ENCODE data around the gene GTF2A1L.
A peak's percentile ranks its signal among the peaks of the same experiment; 100 is the strongest.

Gene GTF2A1L

GRCh38 chr2:48713647-48714046 lies 96.0 kb downstream of the GTF2A1L start:
- no peaks in the 10 kb centered on the region for H3K9me3 ChIP-seq (ENCODE audit: control insufficient read depth in 5 of 5, low read length in 5 of 5)
- no peaks in the 10 kb centered on the region for H3K27me3 ChIP-seq (ENCODE audit: control insufficient read depth in 5 of 5, insufficient read depth in 4 of 5, low read length in 5 of 5)
- no peak overlapping the region for H3K9ac ChIP-seq (ENCODE audit: low read length in 5 of 5)
- peaks cover 0 to 5% (median 0%) of the 10 kb centered on the region in 5 donors for H3K36me3 ChIP-seq (ENCODE audit: control insufficient read depth in 5 of 5, insufficient read depth in 5 of 5, low read length in 5 of 5)
- no peak overlapping the region for H3K4me3 ChIP-seq (ENCODE audit: low read depth in 1 of 5, low read length in 5 of 5)
- H3K27ac ChIP-seq (ENCODE audit: low read depth, low read length): no peak overlapping the region
- peaks cover 0 to 19% (median 4%) of the 10 kb centered on the region in 5 donors for H3K4me1 ChIP-seq (ENCODE audit: control insufficient read depth in 5 of 5, insufficient read depth in 5 of 5, low read length in 5 of 5)

DNA sequence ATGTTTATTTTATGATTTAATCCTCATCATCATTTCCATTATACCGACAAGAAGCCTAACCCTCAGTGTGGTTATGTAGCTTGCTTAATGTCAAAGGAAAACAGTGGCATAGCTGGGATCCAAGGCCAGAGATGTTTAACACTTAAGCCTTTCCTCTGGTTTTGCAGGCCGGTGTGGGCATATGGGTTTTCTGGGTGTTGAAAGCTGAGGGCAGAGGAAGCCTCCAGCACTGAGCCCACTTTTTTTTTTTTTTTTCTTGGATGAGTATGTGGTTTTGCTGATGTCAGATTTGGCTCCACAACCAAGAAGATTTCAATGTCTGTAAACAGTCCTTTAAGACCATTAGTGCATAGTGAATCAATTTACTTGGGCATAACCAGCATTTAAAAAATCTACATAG lies 96.6 kb downstream of the GTF2A1L start:
- Histone ChIP-seq H3K4me1 (ENCODE audit: control insufficient read depth in 5 of 5, insufficient read depth in 5 of 5, low read length in 5 of 5) (peaks cover 0 to 19% (median 4%) of the 10 kb centered on the region in 5 donors), H3K36me3 (ENCODE audit: control insufficient read depth in 5 of 5, insufficient read depth in 5 of 5, low read length in 5 of 5) (peaks cover 0 to 5% (median 0%) of the 10 kb centered on the region in 5 donors), H3K9ac (ENCODE audit: low read length in 5 of 5) (no peak overlapping the region), H3K27ac (ENCODE audit: low read depth, low read length) (no peak overlapping the region), H3K9me3 (ENCODE audit: control insufficient read depth in 5 of 5, low read length in 5 of 5) (no peaks in the 10 kb centered on the region), H3K4me3 (ENCODE audit: low read depth in 1 of 5, low read length in 5 of 5) (no peak overlapping the region), H3K27me3 (ENCODE audit: control insufficient read depth in 5 of 5, insufficient read depth in 4 of 5, low read length in 5 of 5) (no peaks in the 10 kb centered on the region)

DNA sequence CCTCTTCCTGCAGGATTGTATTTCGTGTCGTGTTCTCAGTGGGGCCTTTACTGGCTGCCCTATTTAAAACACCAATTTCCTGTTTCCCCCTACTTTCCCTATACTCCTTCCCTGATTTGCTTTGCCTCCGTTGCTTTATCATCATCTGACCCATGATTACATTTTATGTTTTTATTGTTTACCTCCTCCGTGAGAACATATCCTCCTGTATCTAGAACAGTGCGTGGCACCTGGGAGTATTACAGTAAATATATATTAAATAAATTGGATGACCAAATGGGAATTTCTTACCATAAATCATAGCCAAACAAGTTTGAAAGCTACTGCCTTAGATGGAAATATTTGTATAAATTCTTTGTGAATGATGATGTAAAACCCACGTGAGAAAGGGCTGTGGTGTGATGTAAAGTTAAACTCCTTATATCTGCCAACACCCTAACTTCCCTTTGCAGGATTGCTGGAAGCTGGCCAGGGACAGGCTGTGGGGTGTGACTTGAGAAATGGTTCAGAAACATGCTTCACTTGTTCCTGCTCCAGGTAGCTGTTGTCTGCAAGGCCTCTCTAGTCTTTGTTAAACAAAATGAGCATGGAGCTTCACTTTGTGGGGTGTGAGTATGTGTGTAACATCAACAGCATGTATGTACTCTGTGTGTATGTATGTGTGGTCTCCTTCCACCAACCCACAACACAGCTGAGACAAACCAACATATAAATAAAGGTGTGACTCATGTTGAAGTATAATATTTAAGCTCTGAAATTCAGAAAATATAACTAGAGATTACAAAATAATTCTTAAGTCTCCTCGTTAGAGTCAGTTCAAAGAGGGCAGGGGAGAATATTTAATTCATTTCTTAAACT lies 97.6 kb downstream of the GTF2A1L start:
- Histone ChIP-seq H3K27ac (ENCODE audit: low read depth, low read length) (no peak overlapping the region), H3K36me3 (ENCODE audit: control insufficient read depth in 5 of 5, insufficient read depth in 5 of 5, low read length in 5 of 5) (peaks cover 0 to 5% (median 0%) of the 10 kb centered on the region in 5 donors), H3K4me3 (ENCODE audit: low read depth in 1 of 5, low read length in 5 of 5) (no peak overlapping the region), H3K4me1 (ENCODE audit: control insufficient read depth in 5 of 5, insufficient read depth in 5 of 5, low read length in 5 of 5) (peaks cover 0 to 19% (median 4%) of the 10 kb centered on the region in 5 donors), H3K9me3 (ENCODE audit: control insufficient read depth in 5 of 5, low read length in 5 of 5) (no peaks in the 10 kb centered on the region), H3K9ac (ENCODE audit: low read length in 5 of 5) (no peak overlapping the region), H3K27me3 (ENCODE audit: control insufficient read depth in 5 of 5, insufficient read depth in 4 of 5, low read length in 5 of 5) (no peaks in the 10 kb centered on the region)

GRCh38 chr2:48715956-48716355 lies 98.3 kb downstream of the GTF2A1L start:
- Histone ChIP-seq H3K9me3 (ENCODE audit: control insufficient read depth in 5 of 5, low read length in 5 of 5) (no peaks in the 10 kb centered on the region), H3K9ac (ENCODE audit: low read length in 5 of 5) (no peak overlapping the region), H3K27me3 (ENCODE audit: control insufficient read depth in 5 of 5, insufficient read depth in 4 of 5, low read length in 5 of 5) (no peaks in the 10 kb centered on the region), H3K27ac (ENCODE audit: low read depth, low read length) (no peak overlapping the region), H3K36me3 (ENCODE audit: control insufficient read depth in 5 of 5, insufficient read depth in 5 of 5, low read length in 5 of 5) (peaks cover 0 to 7% (median 0%) of the 10 kb centered on the region in 5 donors), H3K4me3 (ENCODE audit: low read depth in 1 of 5, low read length in 5 of 5) (no peak overlapping the region), H3K4me1 (ENCODE audit: control insufficient read depth in 5 of 5, insufficient read depth in 5 of 5, low read length in 5 of 5) (peaks cover 0 to 19% (median 4%) of the 10 kb centered on the region in 5 donors)

- H3K9me3 ChIP-seq (ENCODE audit: control insufficient read depth in 5 of 5, low read length in 5 of 5): no peaks in the 10 kb centered on the region
- no peak overlapping the region for H3K4me3 ChIP-seq (ENCODE audit: low read depth in 1 of 5, low read length in 5 of 5)
- no peaks in the 10 kb centered on the region for H3K27me3 ChIP-seq (ENCODE audit: control insufficient read depth in 5 of 5, insufficient read depth in 4 of 5, low read length in 5 of 5)
Observed at GRCh38 chr2:48717846-48718245, 100.2 kb downstream of the GTF2A1L start.

DNA sequence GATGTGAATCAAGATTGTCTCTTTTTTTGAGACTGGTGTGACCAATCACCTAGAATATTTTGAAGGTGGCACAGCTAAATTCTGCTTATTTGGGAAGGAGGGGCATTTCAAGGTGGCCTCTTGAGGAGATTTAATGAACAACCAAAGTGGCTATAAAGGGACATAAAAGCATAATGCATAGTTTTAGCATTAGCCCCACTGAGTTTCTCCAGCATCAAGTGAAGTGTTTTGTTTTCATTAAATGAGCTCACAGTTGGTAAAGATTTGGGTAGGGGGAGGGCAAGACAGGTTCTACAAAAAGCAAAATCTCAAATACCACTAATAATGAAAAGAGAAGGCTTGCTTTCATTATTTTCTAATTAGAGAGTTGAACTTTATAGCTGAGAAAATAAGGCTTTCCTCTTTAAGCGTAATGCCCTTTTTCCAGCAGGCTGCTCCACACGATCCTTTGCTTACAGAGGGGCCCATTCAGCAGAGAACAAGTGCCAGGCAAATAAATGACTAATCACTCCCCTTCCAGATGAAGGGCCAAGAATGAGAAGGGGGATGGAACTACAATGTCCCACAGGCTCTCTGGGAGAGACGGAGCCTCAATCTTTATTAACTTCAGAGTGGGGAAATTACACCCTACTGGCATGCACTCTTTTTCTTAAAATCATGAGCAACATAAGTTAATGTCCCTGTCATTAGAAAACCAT lies 102.0 kb downstream of the GTF2A1L start:
- Histone ChIP-seq H3K9ac (ENCODE audit: low read length in 5 of 5) (no peak overlapping the region), H3K4me3 (ENCODE audit: low read depth in 1 of 5, low read length in 5 of 5) (no peak overlapping the region), H3K9me3 (ENCODE audit: control insufficient read depth in 5 of 5, low read length in 5 of 5) (no peaks in the 10 kb centered on the region), H3K27ac (ENCODE audit: low read depth, low read length) (no peak overlapping the region), H3K27me3 (ENCODE audit: control insufficient read depth in 5 of 5, insufficient read depth in 4 of 5, low read length in 5 of 5) (no peaks in the 10 kb centered on the region), H3K36me3 (ENCODE audit: control insufficient read depth in 5 of 5, insufficient read depth in 5 of 5, low read length in 5 of 5) (peaks cover 0 to 3% (median 0%) of the 10 kb centered on the region in 5 donors), H3K4me1 (ENCODE audit: control insufficient read depth in 5 of 5, insufficient read depth in 5 of 5, low read length in 5 of 5) (peaks cover 0 to 24% (median 14%) of the 10 kb centered on the region in 5 donors)

More at GRCh38 chr2:48717846-48718245, 100.2 kb downstream of the GTF2A1L start:
- H3K4me1 ChIP-seq (ENCODE audit: control insufficient read depth in 5 of 5, insufficient read depth in 5 of 5, low read length in 5 of 5): peaks cover 0 to 26% (median 11%) of the 10 kb centered on the region in 5 donors
- peaks cover 0 to 3% (median 0%) of the 10 kb centered on the region in 5 donors for H3K36me3 ChIP-seq (ENCODE audit: control insufficient read depth in 5 of 5, insufficient read depth in 5 of 5, low read length in 5 of 5)
- H3K27ac ChIP-seq (ENCODE audit: low read depth, low read length): no peak overlapping the region
- H3K9ac ChIP-seq (ENCODE audit: low read length in 5 of 5): no peak overlapping the region

DNA sequence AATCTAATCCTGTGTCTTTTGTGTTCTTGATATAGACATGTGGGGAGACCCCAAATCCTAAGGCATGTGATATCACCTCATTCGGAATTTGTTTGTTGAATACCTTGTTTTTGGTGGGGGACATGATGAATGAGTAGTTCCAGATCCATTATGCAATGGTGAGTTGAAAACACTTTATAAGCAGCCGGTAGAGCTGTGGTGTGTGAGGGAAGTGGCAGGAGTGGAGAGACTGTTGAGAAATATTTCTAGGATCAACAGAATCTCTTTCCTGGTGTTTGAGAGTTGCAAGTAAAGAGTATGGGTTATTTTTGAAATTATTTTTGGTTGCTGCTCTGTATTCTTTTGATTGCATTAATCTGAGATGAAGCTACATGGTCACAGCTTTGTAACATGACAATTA lies 103.5 kb downstream of the GTF2A1L start:
- H3K4me1 ChIP-seq (ENCODE audit: control insufficient read depth in 5 of 5, insufficient read depth in 5 of 5, low read length in 5 of 5): peaks cover 0 to 18% (median 11%) of the 10 kb centered on the region in 5 donors
- peaks cover 0 to 3% (median 0%) of the 10 kb centered on the region in 5 donors for H3K36me3 ChIP-seq (ENCODE audit: control insufficient read depth in 5 of 5, insufficient read depth in 5 of 5, low read length in 5 of 5)
- no peaks in the 10 kb centered on the region for H3K9me3 ChIP-seq (ENCODE audit: control insufficient read depth in 5 of 5, low read length in 5 of 5)
- H3K4me3 ChIP-seq (ENCODE audit: low read depth in 1 of 5, low read length in 5 of 5): no peak overlapping the region
- H3K9ac ChIP-seq (ENCODE audit: low read length in 5 of 5): no peak overlapping the region
- no peak overlapping the region for H3K27ac ChIP-seq (ENCODE audit: low read depth, low read length)
- H3K27me3 ChIP-seq (ENCODE audit: control insufficient read depth in 5 of 5, insufficient read depth in 4 of 5, low read length in 5 of 5): no peaks in the 10 kb centered on the region

DNA sequence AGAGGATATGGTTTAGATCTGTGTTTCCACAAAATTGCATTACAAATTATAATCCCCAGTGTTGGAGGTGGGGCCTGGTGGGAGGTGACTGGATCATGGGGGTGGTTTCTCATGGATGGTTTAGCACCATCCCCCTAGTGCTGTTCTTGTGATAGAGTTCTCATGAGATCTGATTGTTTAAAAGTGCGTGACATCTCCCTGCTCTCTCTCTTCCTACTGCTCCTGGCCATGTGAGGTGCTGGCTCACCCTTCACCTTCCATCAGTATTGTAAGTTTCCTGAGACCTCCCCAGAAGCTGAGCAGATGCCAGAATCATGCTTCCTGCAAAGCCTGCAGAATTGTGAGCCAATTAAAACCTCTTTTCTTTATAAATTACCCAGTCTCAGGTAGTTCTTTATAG lies 104.7 kb downstream of the GTF2A1L start:
- H3K4me1 ChIP-seq (ENCODE audit: control insufficient read depth in 5 of 5, insufficient read depth in 5 of 5, low read length in 5 of 5): peaks cover 0 to 14% (median 11%) of the 10 kb centered on the region in 5 donors
- no peak overlapping the region for H3K4me3 ChIP-seq (ENCODE audit: low read depth in 1 of 5, low read length in 5 of 5)
- H3K9me3 ChIP-seq (ENCODE audit: control insufficient read depth in 5 of 5, low read length in 5 of 5): no peaks in the 10 kb centered on the region
- no peaks in the 10 kb centered on the region for H3K27me3 ChIP-seq (ENCODE audit: control insufficient read depth in 5 of 5, insufficient read depth in 4 of 5, low read length in 5 of 5)
- H3K9ac ChIP-seq (ENCODE audit: low read length in 5 of 5): no peak overlapping the region
- peaks cover 0 to 13% (median 5%) of the 10 kb centered on the region in 5 donors for H3K36me3 ChIP-seq (ENCODE audit: control insufficient read depth in 5 of 5, insufficient read depth in 5 of 5, low read length in 5 of 5)
- peak overlapping the region; percentile 79 for H3K27ac ChIP-seq (ENCODE audit: low read depth, low read length)

GRCh38 chr2:48723129-48723528 lies 105.5 kb downstream of the GTF2A1L start:
- Histone ChIP-seq H3K27me3 (ENCODE audit: control insufficient read depth in 5 of 5, insufficient read depth in 4 of 5, low read length in 5 of 5) (no peaks in the 10 kb centered on the region), H3K36me3 (ENCODE audit: control insufficient read depth in 5 of 5, insufficient read depth in 5 of 5, low read length in 5 of 5) (peaks cover 0 to 17% (median 5%) of the 10 kb centered on the region in 5 donors), H3K9ac (ENCODE audit: low read length in 5 of 5) (no peak overlapping the region), H3K9me3 (ENCODE audit: control insufficient read depth in 5 of 5, low read length in 5 of 5) (no peaks in the 10 kb centered on the region), H3K4me1 (ENCODE audit: control insufficient read depth in 5 of 5, insufficient read depth in 5 of 5, low read length in 5 of 5) (peaks cover 0 to 14% (median 11%) of the 10 kb centered on the region in 5 donors), H3K27ac (ENCODE audit: low read depth, low read length) (peak overlapping the region; percentile 79), H3K4me3 (ENCODE audit: low read depth in 1 of 5, low read length in 5 of 5) (no peak overlapping the region)

GRCh38 chr2:48724278-48724677 lies 106.6 kb downstream of the GTF2A1L start:
- Histone ChIP-seq H3K27me3 (ENCODE audit: control insufficient read depth in 5 of 5, insufficient read depth in 4 of 5, low read length in 5 of 5) (no peaks in the 10 kb centered on the region), H3K27ac (ENCODE audit: low read depth, low read length) (no peak overlapping the region), H3K9ac (ENCODE audit: low read length in 5 of 5) (no peak overlapping the region), H3K36me3 (ENCODE audit: control insufficient read depth in 5 of 5, insufficient read depth in 5 of 5, low read length in 5 of 5) (peaks cover 0 to 28% (median 5%) of the 10 kb centered on the region in 5 donors), H3K9me3 (ENCODE audit: control insufficient read depth in 5 of 5, low read length in 5 of 5) (no peaks in the 10 kb centered on the region), H3K4me3 (ENCODE audit: low read depth in 1 of 5, low read length in 5 of 5) (no peak overlapping the region), H3K4me1 (ENCODE audit: control insufficient read depth in 5 of 5, insufficient read depth in 5 of 5, low read length in 5 of 5) (peaks cover 0 to 14% (median 11%) of the 10 kb centered on the region in 5 donors)
